B cell (primary cell): ENCODE measurements around the gene TRDN. TPM values are rescaled to one million over a fixed set of nuclear protein-coding genes. Genes with fewer than 3 reads are reported as not detected.
"Not testable (repeated sequence)": the region's sequence is repeated elsewhere in the genome, so short reads cannot be mapped to it uniquely, and the experiment has no call there.

Source experiments
- ATAC-seq: fragments of 200-7000 bp; cut with Tn5 transposase; one replicate; pipeline ENCODE4 v1.10.0; 2021; ENCODE audit warnings: low read depth, mild to moderate bottlenecking, moderate number of reproducible peaks, moderate library complexity
- CTCF ChIA-PET: fragments of 350-600 bp; sonication (Branson Sonifier 250); formaldehyde crosslinking; loops from one replicate; lab custom pipeline; 2021; ENCODE audit warnings: antibody characterized with exemption, inconsistent platforms; lab: Charles Lee
- POLR2A ChIA-PET: fragments of 350-600 bp; sonication (Branson Sonifier 250); formaldehyde crosslinking; loops from one replicate; lab custom pipeline; 2021; ENCODE audit warnings: antibody characterized with exemption; lab: Charles Lee
- DNase-seq: peaks from one replicate; pipeline ENCODE4 v3.0.0; 2013
- H2AFZ ChIP-seq: 2 replicates; pipeline ENCODE4 v1.6.1; 2012; ENCODE audit warnings: mild to moderate bottlenecking, low read depth, low read length; ENCODE audit not compliant: insufficient read depth, poor library complexity, severe bottlenecking
- H3K27ac ChIP-seq, 2 donors: 1 replicate in 1 of 2; 2 replicates in 1 of 2; pipeline ENCODE4 v1.5.1; 2012 to 2013; ENCODE audit warnings: low read length in 2 of 2, mild to moderate bottlenecking in 2 of 2, moderate library complexity in 1 of 2
- H3K27me3 ChIP-seq, 4 experiments: fragments of 200-600 bp in 1 of 4; sonication (generic) in 1 of 4; replicated peaks in 1 of 4; 1 replicate in 2 of 4; 2 replicates in 2 of 4; pipeline versions ENCODE4 v1.6.1 to v1.7.0; 2013 to 2016; ENCODE audit warnings: low read length in 3 of 4, mild to moderate bottlenecking in 2 of 4, mixed read lengths in 1 of 4, moderate library complexity in 1 of 4; ENCODE audit not compliant: insufficient read depth in 4 of 4, control insufficient read depth in 3 of 4; ENCODE audit errors: control extremely low read depth in 1 of 4
- H3K36me3 ChIP-seq, 2 experiments: replicated peaks in 1 of 2; 1 replicate in 1 of 2; 2 replicates in 1 of 2; pipeline versions ENCODE4 v1.6.1 to v1.7.1; 2013; ENCODE audit warnings: low read length in 1 of 2; ENCODE audit not compliant: insufficient read depth in 2 of 2, control insufficient read depth in 1 of 2; ENCODE audit errors: control extremely low read depth in 1 of 2, extremely low read depth in 1 of 2
- H3K4me1 ChIP-seq, 2 donors: fragments of 200-600 bp in 1 of 2; sonication (generic) in 1 of 2; 1 replicate in 1 of 2; 2 replicates in 1 of 2; pipeline versions ENCODE4 v1.5.1 to v1.6.1; 2013 to 2017; ENCODE audit warnings: low read length in 2 of 2; ENCODE audit not compliant: control insufficient read depth in 2 of 2, insufficient read depth in 2 of 2
- H3K4me2 ChIP-seq: replicated peaks from 2 replicates; pipeline ENCODE3; 2012; ENCODE audit warnings: mild to moderate bottlenecking, low read depth, low read length; ENCODE audit not compliant: poor library complexity, severe bottlenecking
- H3K4me3 ChIP-seq, 5 experiments: fragments of 200-600 bp in 1 of 5; sonication (generic) in 1 of 5; 1 replicate in 3 of 5; 2 replicates in 2 of 5; pipeline versions ENCODE4 v1.5.1 to v1.7.0; 2011 to 2016; ENCODE audit warnings: low read length in 4 of 5, mild to moderate bottlenecking in 4 of 5, low read depth in 2 of 5, control low read depth in 1 of 5, moderate library complexity in 1 of 5; ENCODE audit not compliant: insufficient read depth in 1 of 5; ENCODE audit errors: control extremely low read depth in 1 of 5, extremely low read depth in 1 of 5
- H3K79me2 ChIP-seq: fragments of 200-600 bp; sonication (generic); one replicate; pipeline ENCODE4 v1.6.0; 2016; ENCODE audit warnings: low read length; ENCODE audit not compliant: control insufficient read depth, insufficient read depth
- H3K9ac ChIP-seq: fragments of 200-600 bp; sonication (generic); 2 replicates; pipeline ENCODE4 v1.6.1; 2017; ENCODE audit warnings: mild to moderate bottlenecking, low read length, moderate library complexity
- H3K9me3 ChIP-seq, 3 donors: one replicate each; pipeline versions ENCODE4 v1.6.1 to v1.7.1; 2013; ENCODE audit warnings: low read length in 2 of 3; ENCODE audit not compliant: control insufficient read depth in 2 of 3, insufficient read depth in 1 of 3; ENCODE audit errors: control extremely low read depth in 1 of 3
- H4K20me1 ChIP-seq: 2 replicates; pipeline ENCODE4 v1.6.0; 2012; ENCODE audit warnings: mild to moderate bottlenecking, low read length; ENCODE audit not compliant: insufficient read depth, control insufficient read depth, poor library complexity, severe bottlenecking
- H3K27ac Mint-ChIP-seq: one replicate; pipeline ENCODE4 v1.8.0; 2021; ENCODE audit warnings: mixed read lengths
- H3K27me3 Mint-ChIP-seq: one replicate; pipeline ENCODE4 v1.8.0; 2021; ENCODE audit warnings: mixed read lengths
- H3K4me1 Mint-ChIP-seq: one replicate; pipeline ENCODE4 v1.8.0; 2021; ENCODE audit warnings: mixed read lengths
- H3K4me3 Mint-ChIP-seq: one replicate; pipeline ENCODE4 v1.8.0; 2021; ENCODE audit warnings: mixed read lengths
- H3K9me3 Mint-ChIP-seq: one replicate; pipeline ENCODE4 v1.8.0; 2022; ENCODE audit warnings: mixed read lengths; ENCODE audit not compliant: insufficient read depth
- CTCF ChIP-seq: fragments of 200-600 bp; IDR thresholded peaks from one replicate; pipeline ENCODE4 v1.8.0; 2022; ENCODE audit warnings: antibody characterized with exemption, mild to moderate bottlenecking
- WGBS: methylation state at CpG from one replicate; pipeline ENCODE4 v1.1.5; 2013; ENCODE audit warnings: missing lambda C conversion rate; ENCODE audit not compliant: insufficient coverage; 5-methylcytosine and 5-hydroxymethylcytosine counted together
- intact Hi-C: fragments of 100-400 bp; cut with micrococcal nuclease; formaldehyde crosslinking; loops from one replicate; pipeline ENCODE4 v1.10.0; 2022
- polyA plus RNA-seq: library from polyadenylated mRNA; depleted of rRNA; stranded (reverse); fragments of >200 nt; gene quantifications from 2 replicates; pipeline ENCODE4 v1.2.3, GENCODE V29; 2012
- total RNA-seq, 2 donors: library from RNA; stranded (reverse); fragments of 120-200 nt in 1 of 2; gene quantifications; 1 replicate in 1 of 2; 2 replicates in 1 of 2; pipeline versions ENCODE4 v1.2.3 to v1.2.4, GENCODE V29; 2013 to 2022

The TRDN gene
- total and polyA plus RNA-seq, 2 donors (not counting 1 experiment from before 2014, with no cell fraction given), result not detected

- no peaks in the 10 kb centered on the region for H3K27me3 ChIP-seq
- no peaks in the 10 kb centered on the region for H3K4me1 ChIP-seq
- H3K36me3 ChIP-seq, result no peaks in the 10 kb centered on the region
- H3K27ac Mint-ChIP-seq, result no peak overlapping the region
- TF ChIP-seq CTCF, result no peak
- no peak overlapping the region for H3K9ac ChIP-seq
- H2AFZ ChIP-seq, result no peak overlapping the region
- H3K27ac ChIP-seq, result no peak overlapping the region
- H3K4me1 Mint-ChIP-seq, result no peaks in the 10 kb centered on the region
- 100% methylated on average over 3 of the region's 3 CpGs for WGBS
- ChIA-PET CTCF (no interaction called here), POLR2A (no interaction called here)
- no peak overlapping the region for H3K4me2 ChIP-seq
- H3K4me3 ChIP-seq, result no peak overlapping the region
- H3K9me3 ChIP-seq, result no peaks in the 10 kb centered on the region
- ATAC-seq (no peak), DNase-seq (no peak)
- intact Hi-C loops, result no loop called here
- H3K79me2 ChIP-seq, result no peaks in the 10 kb centered on the region
- H3K4me3 Mint-ChIP-seq, result no peak overlapping the region
- H4K20me1 ChIP-seq, result no peaks in the 10 kb centered on the region
- H3K27me3 Mint-ChIP-seq, result no peaks in the 10 kb centered on the region
- H3K9me3 Mint-ChIP-seq, result no peaks in the 10 kb centered on the region
These were observed 182.3 kb downstream of the TRDN start for GRCh38 chr6:123454448-123454847.

GRCh38 chr6:123453071-123453470 lies 183.7 kb downstream of the TRDN start:
- not testable (repeated sequence) for ATAC-seq

More at GRCh38 chr6:123453071-123453470, 183.7 kb downstream of the TRDN start:
- H3K9ac ChIP-seq, H3K79me2 ChIP-seq, H3K36me3 ChIP-seq, DNase-seq, H3K9me3 Mint-ChIP-seq, H2AFZ ChIP-seq, CTCF ChIA-PET, H3K9me3 ChIP-seq, intact Hi-C loops, H3K27ac ChIP-seq, POLR2A ChIA-PET, H3K4me1 ChIP-seq, H3K4me1 Mint-ChIP-seq, H4K20me1 ChIP-seq, H3K4me3 ChIP-seq, H3K4me2 ChIP-seq, H3K27me3 Mint-ChIP-seq, H3K4me3 Mint-ChIP-seq, H3K27ac Mint-ChIP-seq, H3K27me3 ChIP-seq: not testable (repeated sequence)
